Calu3 (cell line): Measurements from ENCODE around the gene SLC35G6. TPM values are rescaled to one million over a fixed set of nuclear protein-coding genes. Genes with fewer than 3 reads are reported as not detected.

ENCODE experiments used
- BruUV-seq: library from RNA; stranded (reverse); fragments of 400-500 nt; replicated peaks from 2 replicates; lab custom pipeline; 2021; lab: Mats Ljungman, UMichigan
- CTCF ChIA-PET: fragments of 300-600 bp; sonication (Branson Sonifier 250); formaldehyde crosslinking; loops from one replicate; lab custom pipeline; 2022; ENCODE audit warnings: antibody characterized with exemption; lab: Charles Lee
- DNase-seq: peaks from one replicate; pipeline ENCODE4 v3.0.0; 2022
- H3K27ac Mint-ChIP-seq: one replicate; pipeline ENCODE4 v1.8.0; 2022; ENCODE audit warnings: mixed read lengths; ENCODE audit not compliant: unreplicated experiment
- H3K27me3 Mint-ChIP-seq: one replicate; pipeline ENCODE4 v1.8.0; 2022; ENCODE audit warnings: mixed read lengths; ENCODE audit not compliant: unreplicated experiment
- H3K36me3 Mint-ChIP-seq: one replicate; pipeline ENCODE4 v1.8.0; 2022; ENCODE audit warnings: mild to moderate bottlenecking, moderate library complexity, mixed read lengths; ENCODE audit not compliant: insufficient read depth, unreplicated experiment
- H3K4me1 Mint-ChIP-seq: one replicate; pipeline ENCODE4 v1.8.0; 2022; ENCODE audit warnings: mild to moderate bottlenecking, low read depth, mixed read lengths; ENCODE audit not compliant: unreplicated experiment
- H3K4me3 Mint-ChIP-seq: one replicate; pipeline ENCODE4 v1.8.0; 2022; ENCODE audit warnings: mild to moderate bottlenecking, low read depth, moderate library complexity, mixed read lengths; ENCODE audit not compliant: unreplicated experiment
- H3K9me3 Mint-ChIP-seq: one replicate; pipeline ENCODE4 v1.8.0; 2022; ENCODE audit warnings: low read depth, mixed read lengths; ENCODE audit not compliant: unreplicated experiment
- intact Hi-C: fragments of 100-400 bp; cut with micrococcal nuclease; formaldehyde crosslinking; loops from one replicate; pipeline ENCODE4 v1.10.0; 2022; ENCODE audit not compliant: unreplicated experiment
- total RNA-seq: library from RNA; stranded (reverse); gene quantifications from 2 replicates; pipeline ENCODE4 v1.2.3, GENCODE V29; 2022
- TF ChIP-seq, protein P1 (sequence below): fragments of 200-600 bp; IDR thresholded peaks from one replicate; pipeline ENCODE4 v1.8.0; 2022; ENCODE audit warnings: antibody characterized with exemption; ENCODE audit not compliant: unreplicated experiment

The SLC35G6 gene
- total RNA-seq, 1 experiment from 2014 or later, result not detected

DNA sequence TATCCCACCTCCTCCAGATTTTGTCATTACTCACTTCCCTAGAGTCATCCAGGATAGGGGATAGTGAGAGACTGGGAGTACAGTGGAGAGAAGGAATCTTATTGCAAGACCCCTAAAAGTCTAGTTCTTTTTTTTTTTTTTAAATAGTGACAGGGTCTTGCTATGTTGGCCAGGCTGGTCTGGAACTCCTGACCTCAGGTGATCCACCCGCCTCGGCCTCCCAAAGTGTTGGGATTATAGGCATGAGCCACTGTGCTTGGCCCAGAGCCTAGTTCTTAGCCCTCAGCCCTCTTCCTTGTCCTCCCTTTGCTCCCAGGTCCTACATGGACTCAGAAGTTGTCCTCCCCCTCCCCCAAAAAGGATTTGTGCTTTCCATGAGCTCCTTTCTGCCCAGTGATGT is 39.1 kb upstream of the SLC35G6 start:
- CTCF ChIA-PET, result no interaction called here
- H3K9me3 Mint-ChIP-seq, result no peaks in the 10 kb centered on the region
- peaks cover 7% of the 10 kb centered on the region for H3K4me1 Mint-ChIP-seq
- intact Hi-C loops, result no loop called here
- DNase-seq, result no peak
- TF ChIP-seq, protein P1, sequence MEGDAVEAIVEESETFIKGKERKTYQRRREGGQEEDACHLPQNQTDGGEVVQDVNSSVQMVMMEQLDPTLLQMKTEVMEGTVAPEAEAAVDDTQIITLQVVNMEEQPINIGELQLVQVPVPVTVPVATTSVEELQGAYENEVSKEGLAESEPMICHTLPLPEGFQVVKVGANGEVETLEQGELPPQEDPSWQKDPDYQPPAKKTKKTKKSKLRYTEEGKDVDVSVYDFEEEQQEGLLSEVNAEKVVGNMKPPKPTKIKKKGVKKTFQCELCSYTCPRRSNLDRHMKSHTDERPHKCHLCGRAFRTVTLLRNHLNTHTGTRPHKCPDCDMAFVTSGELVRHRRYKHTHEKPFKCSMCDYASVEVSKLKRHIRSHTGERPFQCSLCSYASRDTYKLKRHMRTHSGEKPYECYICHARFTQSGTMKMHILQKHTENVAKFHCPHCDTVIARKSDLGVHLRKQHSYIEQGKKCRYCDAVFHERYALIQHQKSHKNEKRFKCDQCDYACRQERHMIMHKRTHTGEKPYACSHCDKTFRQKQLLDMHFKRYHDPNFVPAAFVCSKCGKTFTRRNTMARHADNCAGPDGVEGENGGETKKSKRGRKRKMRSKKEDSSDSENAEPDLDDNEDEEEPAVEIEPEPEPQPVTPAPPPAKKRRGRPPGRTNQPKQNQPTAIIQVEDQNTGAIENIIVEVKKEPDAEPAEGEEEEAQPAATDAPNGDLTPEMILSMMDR, result no peak
- H3K4me3 Mint-ChIP-seq, result no peak overlapping the region
- H3K27me3 Mint-ChIP-seq, result peaks cover 81% of the 10 kb centered on the region
- peaks cover 19% of the 10 kb centered on the region for H3K36me3 Mint-ChIP-seq
- no peak overlapping the region for H3K27ac Mint-ChIP-seq
- BruUV-seq, result no TSS peak

DNA sequence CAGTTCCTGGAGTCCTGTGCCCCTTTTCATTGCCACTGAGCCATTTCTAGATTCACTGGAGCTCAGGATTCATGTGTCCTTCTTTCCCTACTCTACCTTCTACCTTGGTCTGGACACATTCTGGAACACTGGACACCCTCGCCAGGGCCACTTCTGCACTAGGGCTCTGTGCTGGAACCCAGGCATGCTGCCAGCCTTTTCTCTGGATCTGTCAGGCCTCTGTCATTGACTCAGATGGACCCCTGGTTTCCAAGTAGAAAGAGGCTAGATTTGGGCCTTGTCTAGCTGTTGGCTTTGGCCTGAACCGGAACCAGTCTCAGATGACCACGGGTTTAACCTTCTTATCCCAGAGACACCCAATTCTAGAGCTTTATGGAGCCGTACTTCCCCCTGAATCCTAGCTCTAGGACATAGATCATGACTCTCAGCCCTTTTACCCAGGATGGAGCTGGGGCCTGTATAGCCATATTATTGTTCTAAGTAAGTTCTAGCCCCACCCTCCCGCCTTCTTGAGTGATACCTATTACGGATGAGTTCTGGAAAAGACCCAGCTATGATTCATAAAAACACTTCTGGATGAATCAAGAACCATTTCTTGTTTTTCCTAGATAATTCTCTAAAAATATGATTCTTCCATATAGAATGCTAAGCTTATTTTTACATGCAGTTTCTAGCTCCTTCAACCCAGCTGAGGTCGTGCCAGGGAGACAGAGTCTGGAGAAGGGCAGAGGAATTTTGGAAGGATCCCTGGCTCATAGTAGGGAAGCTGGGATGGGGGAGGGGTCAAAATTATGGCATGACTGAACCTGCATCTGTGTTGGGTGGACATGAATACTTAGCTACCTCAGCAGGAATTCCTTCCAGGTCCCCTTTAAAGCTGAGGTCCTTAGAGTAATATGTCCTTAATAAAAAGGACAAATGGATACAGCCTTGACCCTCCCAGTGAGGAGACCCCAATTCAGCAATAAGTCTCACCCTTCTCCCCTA is 37.5 kb upstream of the SLC35G6 start:
- BruUV-seq, result no TSS peak
- no peak overlapping the region for H3K27ac Mint-ChIP-seq
- intact Hi-C loops, result no loop called here
- TF ChIP-seq, protein P1, result no peak
- no peak overlapping the region for H3K4me3 Mint-ChIP-seq
- CTCF ChIA-PET, result no interaction called here
- no peak for DNase-seq
- peaks cover 14% of the 10 kb centered on the region for H3K36me3 Mint-ChIP-seq
- no peaks in the 10 kb centered on the region for H3K9me3 Mint-ChIP-seq
- H3K27me3 Mint-ChIP-seq, result peaks cover 78% of the 10 kb centered on the region
- peaks cover 5% of the 10 kb centered on the region for H3K4me1 Mint-ChIP-seq

DNA sequence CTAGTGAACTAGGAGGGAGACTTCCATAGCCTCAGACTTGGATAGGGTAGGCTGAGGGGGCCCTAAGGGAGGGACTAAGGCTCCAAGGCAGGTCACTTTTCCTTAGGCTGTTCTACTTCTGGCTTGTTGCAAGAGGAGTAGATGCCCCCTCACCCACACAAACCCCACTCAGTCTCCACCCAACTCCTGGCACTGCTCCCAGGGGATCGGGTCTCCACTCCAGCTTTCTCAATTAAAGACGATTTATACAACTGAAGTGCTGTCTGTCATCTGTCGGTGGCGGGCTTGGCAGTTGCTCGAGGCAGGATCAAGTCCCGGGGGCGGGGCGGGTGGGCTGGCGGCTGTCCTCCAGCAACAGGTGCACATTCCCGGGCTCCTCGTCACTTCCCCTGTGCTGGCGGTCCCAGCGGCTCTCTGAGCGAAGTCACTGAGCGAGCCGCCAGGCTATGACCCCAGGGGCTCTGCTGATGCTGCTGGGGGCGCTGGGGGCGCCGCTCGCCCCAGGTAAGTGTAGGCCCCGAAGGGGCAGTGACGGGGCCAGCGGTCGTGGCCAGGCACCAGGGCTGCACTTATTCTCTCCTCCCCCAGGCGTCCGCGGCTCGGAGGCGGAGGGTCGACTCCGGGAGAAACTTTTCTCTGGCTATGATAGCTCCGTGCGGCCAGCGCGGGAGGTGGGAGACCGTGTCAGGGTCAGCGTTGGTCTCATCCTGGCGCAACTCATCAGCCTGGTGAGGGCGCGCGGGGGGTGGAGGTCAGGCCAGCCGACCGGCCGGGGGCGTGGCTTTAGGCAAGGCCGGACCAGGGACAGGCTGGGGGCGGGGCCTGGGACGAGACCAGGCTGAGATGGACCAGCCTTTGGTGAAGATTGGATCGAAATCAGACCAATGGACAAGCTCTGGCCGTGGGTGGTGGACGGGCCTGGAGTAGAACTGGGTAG is 36.3 kb upstream of the SLC35G6 start, which contains the start of gene CHRNB1:
Gene CHRNB1 (plus strand): TSS at position 380 of the 937 bp plus-strand sequence. CDS start 67 bp downstream, at position 447.
- DNase-seq, result no peak
- H3K9me3 Mint-ChIP-seq, result no peaks in the 10 kb centered on the region
- TF ChIP-seq, protein P1, result no peak
- CTCF ChIA-PET, result no interaction called here
- H3K4me3 Mint-ChIP-seq, result no peak within 1 kb of the TSS
- peaks cover 67% of the 10 kb centered on the region for H3K27me3 Mint-ChIP-seq
- H3K27ac Mint-ChIP-seq, result no peak within 1 kb of the TSS
- H3K36me3 Mint-ChIP-seq, result peaks cover 7% of the 10 kb centered on the region
- no peaks in the 10 kb centered on the region for H3K4me1 Mint-ChIP-seq
- BruUV-seq, result no TSS peak
- intact Hi-C loops, result no loop called here

DNA sequence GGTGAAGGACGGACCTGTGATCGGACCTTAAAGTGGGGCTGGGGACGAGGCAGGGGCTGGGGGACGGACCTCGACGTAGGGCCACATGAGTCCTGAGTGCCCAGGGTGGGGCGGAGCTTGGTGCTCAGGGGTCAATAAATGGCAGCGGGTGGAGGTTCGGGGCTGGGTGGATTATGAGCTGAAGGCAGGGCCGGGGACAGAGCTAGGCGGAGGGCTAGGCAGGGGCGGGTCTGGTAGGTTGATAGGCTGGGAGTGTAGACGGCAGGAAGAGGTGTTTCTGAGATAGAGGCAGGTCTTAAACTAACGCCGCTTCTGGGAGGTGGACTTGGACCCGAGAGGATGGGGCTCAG is 35.7 kb upstream of the SLC35G6 start:
- DNase-seq, result no peak
- BruUV-seq, result no TSS peak
- Mint-ChIP-seq H3K9me3 (no peaks in the 10 kb centered on the region), H3K27me3 (peaks cover 60% of the 10 kb centered on the region), H3K27ac (no peak overlapping the region), H3K4me3 (no peak overlapping the region), H3K36me3 (peaks cover under 1% of the 10 kb centered on the region), H3K4me1 (no peaks in the 10 kb centered on the region)
- intact Hi-C loops, result no loop called here
- CTCF ChIA-PET, result no interaction called here
- TF ChIP-seq, protein P1, result no peak
